ENCODE measurements around the gene FSCB.

FSCB gene

DNA sequence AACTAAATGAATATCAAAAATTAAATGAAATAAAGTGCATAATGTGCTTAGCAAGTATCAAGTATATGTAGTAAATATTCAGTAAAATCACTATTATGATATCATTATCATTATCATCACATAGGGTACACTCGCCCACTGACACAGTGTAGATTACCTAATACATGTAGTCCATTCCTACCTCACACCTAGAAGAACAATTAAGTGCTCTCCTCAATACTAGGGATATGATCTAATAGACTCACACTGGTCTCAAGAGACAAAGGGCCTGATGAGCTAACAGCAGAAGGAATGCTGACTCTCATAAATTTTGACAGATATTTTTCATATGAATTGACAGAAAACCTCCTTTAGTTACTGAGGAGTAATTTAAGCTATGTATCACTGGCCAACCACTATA, 29.1 kb downstream of the FSCB start:
- H3K4me1 ChIP-seq (ENCODE audit: control insufficient read depth, insufficient read depth, low read length, unreplicated experiment), result no peaks in the 10 kb centered on the region
- H3K79me2 ChIP-seq (ENCODE audit: control insufficient read depth, insufficient read depth, low read length, unreplicated experiment), result no peaks in the 10 kb centered on the region
- H3K4me3 ChIP-seq (ENCODE audit: low read depth, low read length), result no peak overlapping the region
- H3K27me3 ChIP-seq (ENCODE audit: insufficient read depth, low read length), result no peaks in the 10 kb centered on the region
- no peak overlapping the region for H2AFZ ChIP-seq (ENCODE audit: low read length, unreplicated experiment)
- H3K27ac ChIP-seq (ENCODE audit: low read depth, low read length), result no peak overlapping the region
- no peaks in the 10 kb centered on the region for H3K36me3 ChIP-seq (ENCODE audit: insufficient read depth, low read length)

DNA sequence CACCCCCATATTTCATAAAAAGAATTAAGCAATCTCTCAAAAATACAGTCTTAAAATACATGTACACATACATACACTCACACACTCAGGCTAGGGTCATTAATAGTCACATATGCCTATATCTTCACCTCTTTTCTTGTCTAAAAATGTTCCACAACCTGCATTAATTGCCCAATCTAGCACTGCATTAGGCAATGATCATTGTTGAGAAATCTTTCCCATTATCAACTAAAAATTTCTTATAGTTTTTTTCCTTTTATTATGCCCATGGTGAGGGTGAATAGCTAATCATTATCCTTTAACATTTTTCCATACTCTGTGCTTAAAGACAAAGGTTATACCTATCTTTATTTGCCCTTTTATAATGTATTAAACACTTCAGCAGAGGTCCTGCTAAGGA, 38.3 kb downstream of the FSCB start:
- Histone ChIP-seq H3K4me3 (ENCODE audit: low read depth, low read length) (no peak overlapping the region), H3K27me3 (ENCODE audit: insufficient read depth, low read length) (no peaks in the 10 kb centered on the region), H3K4me1 (ENCODE audit: control insufficient read depth, insufficient read depth, low read length, unreplicated experiment) (no peaks in the 10 kb centered on the region), H2AFZ (ENCODE audit: low read length, unreplicated experiment) (no peak overlapping the region), H3K36me3 (ENCODE audit: insufficient read depth, low read length) (no peaks in the 10 kb centered on the region), H3K27ac (ENCODE audit: low read depth, low read length) (no peak overlapping the region), H3K79me2 (ENCODE audit: control insufficient read depth, insufficient read depth, low read length, unreplicated experiment) (no peaks in the 10 kb centered on the region)

GRCh38 chr14:44463356-44464004, 43.6 kb downstream of the FSCB start:
- Histone ChIP-seq H3K36me3 (ENCODE audit: insufficient read depth, low read length) (no peaks in the 10 kb centered on the region), H3K4me1 (ENCODE audit: control insufficient read depth, insufficient read depth, low read length, unreplicated experiment) (no peaks in the 10 kb centered on the region), H3K4me3 (ENCODE audit: low read depth, low read length) (no peak overlapping the region), H3K79me2 (ENCODE audit: control insufficient read depth, insufficient read depth, low read length, unreplicated experiment) (no peaks in the 10 kb centered on the region), H3K27ac (ENCODE audit: low read depth, low read length) (no peak overlapping the region), H3K27me3 (ENCODE audit: insufficient read depth, low read length) (no peaks in the 10 kb centered on the region), H2AFZ (ENCODE audit: low read length, unreplicated experiment) (no peak overlapping the region)

DNA sequence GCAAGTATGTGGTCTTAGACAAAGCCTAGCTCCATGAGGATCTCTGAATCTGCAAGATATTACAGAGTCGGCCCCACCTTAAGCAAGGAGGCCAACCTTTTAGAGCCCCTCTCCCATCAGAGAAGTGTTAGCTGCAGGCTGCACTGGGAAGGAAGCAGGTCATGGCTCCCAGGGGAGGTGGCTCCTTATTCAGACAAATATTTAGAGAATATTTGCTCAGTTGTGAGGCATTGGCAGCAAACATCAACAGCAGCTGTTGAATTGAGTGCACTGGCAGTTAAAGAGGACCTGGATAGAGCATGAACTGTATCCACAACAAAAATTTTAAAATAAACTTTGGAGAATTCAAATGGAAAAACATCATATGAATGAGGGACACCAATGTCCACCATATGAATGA, 44.7 kb downstream of the FSCB start:
- Histone ChIP-seq H3K27me3 (ENCODE audit: insufficient read depth, low read length) (no peaks in the 10 kb centered on the region), H3K79me2 (ENCODE audit: control insufficient read depth, insufficient read depth, low read length, unreplicated experiment) (no peaks in the 10 kb centered on the region), H3K36me3 (ENCODE audit: insufficient read depth, low read length) (no peaks in the 10 kb centered on the region), H2AFZ (ENCODE audit: low read length, unreplicated experiment) (no peak overlapping the region), H3K4me3 (ENCODE audit: low read depth, low read length) (no peak overlapping the region), H3K27ac (ENCODE audit: low read depth, low read length) (no peak overlapping the region), H3K4me1 (ENCODE audit: control insufficient read depth, insufficient read depth, low read length, unreplicated experiment) (no peaks in the 10 kb centered on the region)

DNA sequence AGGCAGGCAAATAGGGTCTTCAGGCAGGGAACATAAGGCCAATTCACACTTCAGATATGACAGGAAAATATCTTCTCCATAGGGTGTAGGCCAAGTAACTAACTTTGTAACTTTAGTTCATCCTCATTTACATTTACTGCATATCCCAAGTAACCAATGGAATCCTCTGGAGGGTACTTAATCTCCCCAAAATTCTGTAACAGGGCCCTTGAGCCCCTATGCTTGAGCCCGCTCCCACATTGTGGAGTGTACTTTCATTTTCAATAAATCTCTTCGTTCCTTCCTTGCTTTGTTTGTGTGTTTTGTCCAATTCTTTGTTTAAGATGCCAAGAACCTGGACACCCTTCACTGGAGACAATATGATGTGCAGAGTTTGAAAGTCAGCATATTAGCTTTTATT, 45.3 kb downstream of the FSCB start:
- H3K4me1 ChIP-seq (ENCODE audit: control insufficient read depth, insufficient read depth, low read length, unreplicated experiment), result no peaks in the 10 kb centered on the region
- H3K36me3 ChIP-seq (ENCODE audit: insufficient read depth, low read length), result no peaks in the 10 kb centered on the region
- no peak overlapping the region for H2AFZ ChIP-seq (ENCODE audit: low read length, unreplicated experiment)
- H3K4me3 ChIP-seq (ENCODE audit: low read depth, low read length), result no peak overlapping the region
- no peaks in the 10 kb centered on the region for H3K27me3 ChIP-seq (ENCODE audit: insufficient read depth, low read length)
- H3K27ac ChIP-seq (ENCODE audit: low read depth, low read length), result no peak overlapping the region
- H3K79me2 ChIP-seq (ENCODE audit: control insufficient read depth, insufficient read depth, low read length, unreplicated experiment), result no peaks in the 10 kb centered on the region

All from ACC112 (cell line).